GDM1 (cell line): ENCODE data around the gene ANKRD23.

Source experiments
- DNase-seq: peaks from one replicate; lab custom pipeline; 2025; lab: John Stamatoyannopoulos, UW

The ANKRD23 gene

GRCh38 chr2:96837575-96837974 lies 6.2 kb downstream of the ANKRD23 start:
- no peak for DNase-seq

- no peak for DNase-seq
Measured at GRCh38 chr2:96835830-96836229, 8.0 kb downstream of the ANKRD23 start.

- DNase-seq = no peak
Measured at GRCh38 chr2:96832754-96833507, 10.9 kb downstream of the ANKRD23 start.

- DNase-seq = no peak
Measured at GRCh38 chr2:96832408-96832753, 11.4 kb downstream of the ANKRD23 start.

- no peak for DNase-seq
Measured at GRCh38 chr2:96831679-96832078, 12.1 kb downstream of the ANKRD23 start.

- DNase-seq = no peak
Measured at GRCh38 chr2:96830044-96830562, 13.7 kb downstream of the ANKRD23 start.

- DNase-seq = no peak
Measured at GRCh38 chr2:96828874-96829273, 14.9 kb downstream of the ANKRD23 start.

GRCh38 chr2:96828436-96828835 lies 15.4 kb downstream of the ANKRD23 start:
- no peak for DNase-seq

- DNase-seq = no peak
Measured at GRCh38 chr2:96826546-96827278, 17.1 kb downstream of the ANKRD23 start.

- no peak for DNase-seq
Measured at GRCh38 chr2:96825057-96825456, 18.8 kb downstream of the ANKRD23 start.

GRCh38 chr2:96824079-96824870 lies 19.5 kb downstream of the ANKRD23 start:
- DNase-seq = no peak

- no peak for DNase-seq
Measured at GRCh38 chr2:96823198-96823597, 20.6 kb downstream of the ANKRD23 start.

- DNase-seq = no peak
Measured at GRCh38 chr2:96822786-96823185, 21.0 kb downstream of the ANKRD23 start.

GRCh38 chr2:96821113-96821675 lies 22.6 kb downstream of the ANKRD23 start:
- no peak for DNase-seq

GRCh38 chr2:96819876-96820511 lies 23.8 kb downstream of the ANKRD23 start:
- no peak for DNase-seq

- no peak for DNase-seq
Measured at GRCh38 chr2:96819128-96819875, 24.5 kb downstream of the ANKRD23 start.

- no peak for DNase-seq
Measured at GRCh38 chr2:96817882-96818281, 25.9 kb downstream of the ANKRD23 start.

- no peak for DNase-seq
Measured at GRCh38 chr2:96816836-96817702, 26.8 kb downstream of the ANKRD23 start.

- DNase-seq = peak; percentile 91
Measured at GRCh38 chr2:96816127-96816835, 27.5 kb downstream of the ANKRD23 start, which contains the start of gene CNNM3. Gene CNNM3, plus strand, starts transcription at chr2:96816268. Its CDS starts 10 bp downstream, at chr2:96816278.
